H9 (cell line): ENCODE measurements around the gene CCDC178. TPM values are rescaled to one million over a fixed set of nuclear protein-coding genes. Genes with fewer than 3 reads are reported as not detected.

Source experiments
- DNase-seq: peaks from one replicate; pipeline ENCODE4 v3.0.0-alpha.2; 2017
- H2AFZ ChIP-seq: one replicate; pipeline ENCODE4 v1.6.1; 2013; ENCODE audit warnings: mild to moderate bottlenecking, low read length, control low read depth, moderate library complexity
- H2AK5ac ChIP-seq: 2 replicates; pipeline ENCODE4 v1.6.1; 2013; ENCODE audit warnings: low read length, control low read depth, mixed read lengths; ENCODE audit not compliant: insufficient read length
- H2BK120ac ChIP-seq: one replicate; pipeline ENCODE4 v1.6.1; 2013; ENCODE audit warnings: low read depth, mild to moderate bottlenecking, low read length, control low read depth, inconsistent platforms; ENCODE audit not compliant: poor library complexity, severe bottlenecking
- H2BK12ac ChIP-seq: 2 replicates; pipeline ENCODE4 v1.6.1; 2013; ENCODE audit warnings: low read length, control low read depth, mixed read lengths, low read depth; ENCODE audit not compliant: insufficient read length
- H2BK15ac ChIP-seq: 2 replicates; pipeline ENCODE4 v1.6.1; 2013; ENCODE audit warnings: low read depth, low read length, control low read depth
- H2BK20ac ChIP-seq: one replicate; pipeline ENCODE4 v1.6.1; 2013; ENCODE audit warnings: low read depth, mild to moderate bottlenecking, low read length, control low read depth, inconsistent platforms; ENCODE audit not compliant: poor library complexity, severe bottlenecking
- H2BK5ac ChIP-seq: 2 replicates; pipeline ENCODE4 v1.6.1; 2013; ENCODE audit warnings: low read length, control low read depth, mixed read lengths; ENCODE audit not compliant: insufficient read length
- H3K14ac ChIP-seq: 2 replicates; pipeline ENCODE4 v1.6.1; 2013; ENCODE audit warnings: low read length, control low read depth; ENCODE audit not compliant: insufficient read depth
- H3K18ac ChIP-seq: 2 replicates; pipeline ENCODE4 v1.6.1; 2013; ENCODE audit warnings: low read depth, mild to moderate bottlenecking, mixed read lengths, low read length, control low read depth; ENCODE audit not compliant: insufficient read length
- H3K23ac ChIP-seq: 2 replicates; pipeline ENCODE4 v1.6.1; 2013; ENCODE audit warnings: low read length, control low read depth, mixed read lengths, low read depth; ENCODE audit not compliant: insufficient read length
- H3K23me2 ChIP-seq: 2 replicates; pipeline ENCODE4 v1.6.1; 2013; ENCODE audit warnings: low read depth, mild to moderate bottlenecking, mixed read lengths, low read length, control low read depth; ENCODE audit not compliant: insufficient read length, poor library complexity, severe bottlenecking
- H3K27ac ChIP-seq: 2 replicates; pipeline ENCODE4 v1.5.1; 2013; ENCODE audit warnings: low read length, control low read depth, mixed read lengths, low read depth; ENCODE audit not compliant: insufficient read length
- H3K27me3 ChIP-seq: 2 replicates; pipeline ENCODE4 v1.6.1; 2013; ENCODE audit warnings: low read length, control low read depth, inconsistent platforms; ENCODE audit not compliant: insufficient read depth
- H3K4ac ChIP-seq: 2 replicates; pipeline ENCODE4 v1.6.1; 2013; ENCODE audit warnings: low read depth, mild to moderate bottlenecking, control low read depth, inconsistent platforms, low read length, moderate library complexity
- H3K4me1 ChIP-seq: 2 replicates; pipeline ENCODE4 v1.6.1; 2013; ENCODE audit warnings: low read length, control low read depth, inconsistent platforms; ENCODE audit not compliant: insufficient read depth
- H3K4me2 ChIP-seq: 2 replicates; pipeline ENCODE4 v1.6.1; 2013; ENCODE audit warnings: low read length, control low read depth, mixed read lengths; ENCODE audit not compliant: insufficient read length, insufficient read depth
- H3K56ac ChIP-seq: 2 replicates; pipeline ENCODE4 v1.6.1; 2013; ENCODE audit warnings: low read depth, mild to moderate bottlenecking, mixed read lengths, low read length, control low read depth; ENCODE audit not compliant: insufficient read length
- H3K79me1 ChIP-seq: 2 replicates; pipeline ENCODE4 v1.6.1; 2013; ENCODE audit warnings: low read depth, mild to moderate bottlenecking, moderate library complexity, low read length, control low read depth, inconsistent platforms; ENCODE audit not compliant: insufficient read depth, poor library complexity, severe bottlenecking
- H3K79me2 ChIP-seq: 2 replicates; pipeline ENCODE4 v1.6.1; 2013; ENCODE audit warnings: low read length, control low read depth, inconsistent platforms; ENCODE audit not compliant: insufficient read depth
- H3K9ac ChIP-seq: 2 replicates; pipeline ENCODE4 v1.6.1; 2013; ENCODE audit warnings: low read length, control low read depth, mixed read lengths; ENCODE audit not compliant: insufficient read length; ENCODE audit errors: extremely low read depth
- H3K9me3 ChIP-seq: one replicate; pipeline ENCODE4 v1.6.1; 2013; ENCODE audit warnings: low read depth, low read length, inconsistent platforms; ENCODE audit not compliant: control insufficient read depth
- H3T11ph ChIP-seq: one replicate; pipeline ENCODE4 v1.6.1; 2013; ENCODE audit warnings: mild to moderate bottlenecking, low read length, control low read depth, inconsistent platforms
- H4K20me1 ChIP-seq: one replicate; pipeline ENCODE4 v1.6.1; 2013; ENCODE audit not compliant: control insufficient read depth, insufficient read length, insufficient read depth
- H4K5ac ChIP-seq: 2 replicates; pipeline ENCODE4 v1.6.1; 2013; ENCODE audit warnings: low read depth, mild to moderate bottlenecking, mixed read lengths, low read length, control low read depth; ENCODE audit not compliant: insufficient read length
- H4K8ac ChIP-seq: replicated peaks from 2 replicates; pipeline ENCODE4 v1.6.1; 2013; ENCODE audit warnings: low read length, control low read depth, mixed read lengths, low read depth; ENCODE audit not compliant: insufficient read length
- H4K91ac ChIP-seq: 2 replicates; pipeline ENCODE4 v1.6.1; 2013; ENCODE audit warnings: low read depth, mild to moderate bottlenecking, moderate library complexity, mixed read lengths, low read length, control low read depth; ENCODE audit not compliant: insufficient read length
- H3K27ac Mint-ChIP-seq, 3 experiments: 2 replicates in 2 of 3; 3 replicates in 1 of 3; pipeline ENCODE4 v1.8.0; 2020 to 2021; ENCODE audit warnings: mixed read lengths in 3 of 3, mild to moderate bottlenecking in 1 of 3, moderate library complexity in 1 of 3
- H3K27me3 Mint-ChIP-seq: 2 replicates; pipeline ENCODE4 v1.8.0; 2021; ENCODE audit warnings: low read depth, mild to moderate bottlenecking, moderate library complexity, mixed read lengths
- H3K36me3 Mint-ChIP-seq, 3 experiments: 2 replicates in 2 of 3; 3 replicates in 1 of 3; pipeline ENCODE4 v1.8.0; 2020 to 2021; ENCODE audit warnings: low read depth in 3 of 3, mixed read lengths in 3 of 3; ENCODE audit not compliant: insufficient read depth in 1 of 3
- H3K4me1 Mint-ChIP-seq, 2 experiments: 2 replicates each; pipeline ENCODE4 v1.8.0; 2020; ENCODE audit warnings: mixed read lengths in 2 of 2
- H3K4me3 Mint-ChIP-seq, 2 experiments: 2 replicates in 1 of 2; 3 replicates in 1 of 2; pipeline ENCODE4 v1.8.0; 2020 to 2021; ENCODE audit warnings: mild to moderate bottlenecking in 2 of 2, mixed read lengths in 2 of 2, moderate library complexity in 1 of 2
- H3K9me3 Mint-ChIP-seq, 2 experiments: 2 replicates in 1 of 2; 3 replicates in 1 of 2; pipeline ENCODE4 v1.8.0; 2020; ENCODE audit warnings: mild to moderate bottlenecking in 2 of 2, mixed read lengths in 2 of 2, moderate library complexity in 1 of 2
- CTCF ChIP-seq: fragments of 200-600 bp; sonication (generic); conservative IDR thresholded peaks from 3 replicates; pipeline ENCODE4 v1.8.0; 2021; ENCODE audit warnings: antibody characterized with exemption, mild to moderate bottlenecking
- WGBS: extraction: QIAGEN DNeasy Blood & Tissue Kit; methylation state at CpG from one replicate; pipeline ENCODE4 v1.1.7; 2013; ENCODE audit warnings: missing lambda C conversion rate, low lambda C conversion rate, mixed read lengths; ENCODE audit not compliant: insufficient read length; ENCODE audit errors: extremely low coverage; 5-methylcytosine and 5-hydroxymethylcytosine counted together
- total RNA-seq: library from RNA; stranded (reverse); gene quantifications from 2 replicates; pipeline ENCODE4 v1.2.1, GENCODE V29; 2021

CCDC178 gene
- total RNA-seq, 1 experiment from 2014 or later = not detected

GRCh38 chr18:33264566-33264965 is 176.0 kb downstream of the CCDC178 start:
- TF ChIP-seq CTCF = no peak
- Histone ChIP-seq H2BK5ac (no peak overlapping the region), H3K9ac (no peak overlapping the region), H2BK12ac (no peak overlapping the region), H3K9me3 (no peaks in the 10 kb centered on the region), H4K91ac (no peak overlapping the region), H3K56ac (no peak overlapping the region), H2BK120ac (no peak overlapping the region), H3K79me1 (no peaks in the 10 kb centered on the region), H3K18ac (no peak overlapping the region), H4K20me1 (no peaks in the 10 kb centered on the region), H3K79me2 (no peaks in the 10 kb centered on the region), H3K4ac (no peak overlapping the region), H4K5ac (no peak overlapping the region), H3K14ac (no peak overlapping the region), H3T11ph (no peak overlapping the region), H2BK15ac (no peak overlapping the region), H2BK20ac (no peak overlapping the region), H3K27me3 (no peaks in the 10 kb centered on the region), H4K8ac (no peak overlapping the region), H3K4me2 (no peak overlapping the region), H3K23me2 (no peaks in the 10 kb centered on the region), H3K4me1 (peaks cover 2% of the 10 kb centered on the region; the same call in 1 of the 2 replicates), H3K23ac (no peak overlapping the region), H2AFZ (no peak overlapping the region), H2AK5ac (no peak overlapping the region), H3K27ac (no peak overlapping the region)
- Mint-ChIP-seq H3K27me3 (no peaks in the 10 kb centered on the region), H3K9me3 (no peaks in the 10 kb centered on the region), H3K4me3 (no peak overlapping the region), H3K4me1 (peaks cover 7 to 10% of the 10 kb centered on the region in 2 experiments), H3K27ac (no peak overlapping the region), H3K36me3 (no peaks in the 10 kb centered on the region)
- DNase-seq = no peak
- WGBS = no CpG with 5 or more reads among the region's 1 CpG
